Measurements from ENCODE around the gene UNC13C. TPM values are rescaled to one million over a fixed set of nuclear protein-coding genes. Genes with fewer than 3 reads are reported as not detected.

UNC13C gene
- total and polyA plus RNA-seq, 2 donors (not counting 3 experiments of a cell fraction or from before 2014, with no cell fraction given) = not detected

DNA sequence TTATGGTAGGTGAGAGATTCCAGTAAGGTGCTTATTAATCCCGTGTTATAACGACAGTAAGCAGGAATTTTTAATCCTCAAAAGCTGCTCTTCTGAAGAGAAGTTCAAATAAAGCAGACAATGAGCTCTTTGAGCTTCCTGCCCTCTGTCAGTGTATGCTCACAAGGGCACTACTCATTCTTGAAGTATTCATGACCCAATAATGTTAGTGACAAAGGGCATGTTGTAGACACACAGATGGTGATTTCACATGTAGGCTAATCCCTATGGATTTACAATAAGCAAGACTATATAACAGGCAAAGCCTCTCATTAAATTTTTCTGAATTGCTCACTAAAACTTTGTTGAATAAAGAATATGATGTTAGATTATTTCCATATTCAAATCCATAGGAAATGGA, 639.9 kb downstream of the UNC13C start:
- Histone ChIP-seq H2AFZ (ENCODE audit: low read depth, low read length) (no peak overlapping the region), H3K4me2 (ENCODE audit: insufficient read depth, low read length) (no peak overlapping the region), H3K79me2 (ENCODE audit: control insufficient read depth, insufficient read depth, low read length) (no peaks in the 10 kb centered on the region), H3K9ac (replicated peaks; ENCODE audit: extremely low read depth, insufficient read depth, low read length) (no peak overlapping the region), H3K9me1 (replicated peaks; ENCODE audit: control insufficient read depth, extremely low read depth, insufficient read depth, low read length) (no peaks in the 10 kb centered on the region), H3K27ac (ENCODE audit: insufficient read depth, low read depth, low read length) (no peak overlapping the region), H3K9me3 (replicated peaks; ENCODE audit: control insufficient read depth, insufficient read depth, low read length) (no peaks in the 10 kb centered on the region), H3K36me3 (ENCODE audit: control insufficient read depth in 2 of 2, extremely low read depth in 1 of 2, insufficient read depth in 2 of 2, low read length in 2 of 2) (no peaks in the 10 kb centered on the region), H3K27me3 (ENCODE audit: control insufficient read depth in 2 of 2, insufficient read depth in 2 of 2, low read length in 2 of 2) (no peaks in the 10 kb centered on the region), H3K4me1 (ENCODE audit: control insufficient read depth, extremely low read depth, insufficient read depth, low read length) (no peaks in the 10 kb centered on the region), H3K4me3 (replicated peaks in 1 of 3; ENCODE audit: insufficient read depth in 1 of 3, low read depth in 1 of 3, low read length in 3 of 3) (no peak overlapping the region), H4K20me1 (replicated peaks; ENCODE audit: control insufficient read depth, extremely low read depth, insufficient read depth, low read length) (no peaks in the 10 kb centered on the region)
- intact Hi-C loops (cut with micrococcal nuclease) = no loop called here
- FAIRE-seq (no peak), DNase-seq (ENCODE audit: low read depth, low spot score) (no peak)
- ChIA-PET POLR2A (no interaction called here), CTCF (no interaction called here)
- dilution Hi-C loops (cut with MboI; ENCODE audit: extremely low pct_ligation_motif_present, low sequenced_read_pairs) = no loop called here
- TF ChIP-seq POLR2A (IDR thresholded peaks at IDR 0.05; ENCODE audit: low read depth, low read length) = no peak
- TF ChIP-seq, protein P1, sequence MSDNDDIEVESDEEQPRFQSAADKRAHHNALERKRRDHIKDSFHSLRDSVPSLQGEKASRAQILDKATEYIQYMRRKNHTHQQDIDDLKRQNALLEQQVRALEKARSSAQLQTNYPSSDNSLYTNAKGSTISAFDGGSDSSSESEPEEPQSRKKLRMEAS (IDR thresholded peaks at IDR 0.05; ENCODE audit: insufficient read depth, insufficient read length) = no peak
- TF ChIP-seq, protein P2, sequence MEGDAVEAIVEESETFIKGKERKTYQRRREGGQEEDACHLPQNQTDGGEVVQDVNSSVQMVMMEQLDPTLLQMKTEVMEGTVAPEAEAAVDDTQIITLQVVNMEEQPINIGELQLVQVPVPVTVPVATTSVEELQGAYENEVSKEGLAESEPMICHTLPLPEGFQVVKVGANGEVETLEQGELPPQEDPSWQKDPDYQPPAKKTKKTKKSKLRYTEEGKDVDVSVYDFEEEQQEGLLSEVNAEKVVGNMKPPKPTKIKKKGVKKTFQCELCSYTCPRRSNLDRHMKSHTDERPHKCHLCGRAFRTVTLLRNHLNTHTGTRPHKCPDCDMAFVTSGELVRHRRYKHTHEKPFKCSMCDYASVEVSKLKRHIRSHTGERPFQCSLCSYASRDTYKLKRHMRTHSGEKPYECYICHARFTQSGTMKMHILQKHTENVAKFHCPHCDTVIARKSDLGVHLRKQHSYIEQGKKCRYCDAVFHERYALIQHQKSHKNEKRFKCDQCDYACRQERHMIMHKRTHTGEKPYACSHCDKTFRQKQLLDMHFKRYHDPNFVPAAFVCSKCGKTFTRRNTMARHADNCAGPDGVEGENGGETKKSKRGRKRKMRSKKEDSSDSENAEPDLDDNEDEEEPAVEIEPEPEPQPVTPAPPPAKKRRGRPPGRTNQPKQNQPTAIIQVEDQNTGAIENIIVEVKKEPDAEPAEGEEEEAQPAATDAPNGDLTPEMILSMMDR (IDR thresholded peaks at IDR 0.05; ENCODE audit: extremely low read depth in 1 of 2, insufficient read depth in 1 of 2, low read depth in 1 of 2, low read length in 2 of 2) = no peak
- TF ChIP-seq EZH2 (IDR thresholded peaks at IDR 0.05; ENCODE audit: borderline replicate concordance, low read depth, low read length, severe bottlenecking) = no peak
- no TSS peak for BruUV-seq (replicated peaks)

DNA sequence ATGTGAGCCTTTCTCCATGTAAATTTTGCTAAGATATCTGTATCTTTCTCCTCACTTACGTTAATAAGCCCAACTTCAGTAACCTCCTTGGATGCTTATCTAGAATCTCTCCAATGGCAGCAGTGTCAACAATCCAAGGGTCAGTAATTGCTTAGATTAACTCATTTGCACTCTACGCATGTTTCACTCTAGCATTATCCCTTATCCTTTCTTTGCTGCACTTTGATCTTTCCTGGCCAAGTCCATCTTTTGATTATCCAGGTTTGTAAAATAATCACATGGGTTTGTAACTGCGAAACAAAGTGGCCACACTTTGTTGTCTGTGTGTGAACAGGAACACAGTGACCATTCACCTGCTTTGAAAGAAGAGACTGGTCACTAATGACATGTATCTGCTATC, 640.9 kb downstream of the UNC13C start:
- Histone ChIP-seq H3K4me2 (ENCODE audit: insufficient read depth, low read length) (no peak overlapping the region), H3K9me3 (replicated peaks; ENCODE audit: control insufficient read depth, insufficient read depth, low read length) (no peaks in the 10 kb centered on the region), H3K9ac (replicated peaks; ENCODE audit: extremely low read depth, insufficient read depth, low read length) (no peak overlapping the region), H4K20me1 (replicated peaks; ENCODE audit: control insufficient read depth, extremely low read depth, insufficient read depth, low read length) (no peaks in the 10 kb centered on the region), H3K27ac (ENCODE audit: insufficient read depth, low read depth, low read length) (no peak overlapping the region), H3K79me2 (ENCODE audit: control insufficient read depth, insufficient read depth, low read length) (no peaks in the 10 kb centered on the region), H3K9me1 (replicated peaks; ENCODE audit: control insufficient read depth, extremely low read depth, insufficient read depth, low read length) (no peaks in the 10 kb centered on the region), H2AFZ (ENCODE audit: low read depth, low read length) (no peak overlapping the region), H3K27me3 (ENCODE audit: control insufficient read depth in 2 of 2, insufficient read depth in 2 of 2, low read length in 2 of 2) (no peaks in the 10 kb centered on the region), H3K36me3 (ENCODE audit: control insufficient read depth in 2 of 2, extremely low read depth in 1 of 2, insufficient read depth in 2 of 2, low read length in 2 of 2) (no peaks in the 10 kb centered on the region), H3K4me1 (ENCODE audit: control insufficient read depth, extremely low read depth, insufficient read depth, low read length) (no peaks in the 10 kb centered on the region), H3K4me3 (replicated peaks in 1 of 3; ENCODE audit: insufficient read depth in 1 of 3, low read depth in 1 of 3, low read length in 3 of 3) (no peak overlapping the region)
- no peak for DNase-seq (ENCODE audit: low read depth, low spot score)
- no peak for TF ChIP-seq GATA2 (IDR thresholded peaks at IDR 0.05; ENCODE audit: insufficient read depth, insufficient read length, low read depth, low read length)
- TF ChIP-seq EZH2 (IDR thresholded peaks at IDR 0.05; ENCODE audit: borderline replicate concordance, low read depth, low read length, severe bottlenecking) = no peak
- no peak for TF ChIP-seq MYC (IDR thresholded peaks at IDR 0.05; ENCODE audit: low read depth, low read length)
- no peak for TF ChIP-seq POLR2A (IDR thresholded peaks at IDR 0.05; ENCODE audit: low read depth, low read length)
- TF ChIP-seq, protein P1 (IDR thresholded peaks at IDR 0.05; ENCODE audit: insufficient read depth, insufficient read length) = no peak
- intact Hi-C loops (cut with micrococcal nuclease) (no loop called here), dilution Hi-C loops (cut with MboI; ENCODE audit: extremely low pct_ligation_motif_present, low sequenced_read_pairs) (no loop called here)
- no TSS peak for BruUV-seq (replicated peaks)
- CTCF ChIA-PET = no interaction called here
- POLR2A ChIA-PET = no interaction called here
- FAIRE-seq = no peak

All from endothelial cell of umbilical vein (primary cell).